WTC11 (cell line): ENCODE results near the gene SRSF8.

Source experiments
- CREB1 ChIP-seq: sonication (generic); formaldehyde crosslinking; IDR thresholded peaks from 2 replicates; pipeline ENCODE4 v1.8.0; 2023; ENCODE audit warnings: mild to moderate bottlenecking, missing genetic modification reagents
- CTCF ChIP-seq: fragments of 200-600 bp; IDR thresholded peaks from 2 replicates; pipeline ENCODE4 v1.8.0; 2022; ENCODE audit warnings: antibody characterized with exemption
- E2F1 ChIP-seq: sonication (generic); formaldehyde crosslinking; IDR thresholded peaks from 2 replicates; pipeline ENCODE4 v1.8.0; 2022; ENCODE audit warnings: mild to moderate bottlenecking, missing genetic modification reagents
- HMGA2 ChIP-seq: fragments of 250-450 bp; sonication (Bioruptor Pico); IDR thresholded peaks from 2 replicates; pipeline ENCODE4 v1.4.0; 2021; ENCODE audit warnings: mild to moderate bottlenecking, moderate library complexity
- NR3C1 ChIP-seq: sonication (generic); formaldehyde crosslinking; conservative IDR thresholded peaks from 2 replicates; pipeline ENCODE4 v1.8.1; 2023; ENCODE audit warnings: low read depth, mild to moderate bottlenecking, missing genetic modification reagents
- ZBTB21 ChIP-seq: sonication (generic); formaldehyde crosslinking; IDR thresholded peaks from 2 replicates; pipeline ENCODE4 v1.8.1; 2023; ENCODE audit warnings: mild to moderate bottlenecking, missing genetic modification reagents, borderline replicate concordance
- ZNF121 ChIP-seq: sonication (generic); formaldehyde crosslinking; IDR thresholded peaks from 2 replicates; pipeline ENCODE4 v1.8.0; 2023; ENCODE audit warnings: missing genetic modification reagents
- TF ChIP-seq, protein P1 (sequence below): sonication (generic); formaldehyde crosslinking; conservative IDR thresholded peaks from 2 replicates; pipeline ENCODE4 v1.8.1; 2023; ENCODE audit warnings: mild to moderate bottlenecking, low read depth, missing genetic modification reagents, moderate library complexity
- TF ChIP-seq, protein P2 (sequence below): sonication (generic); formaldehyde crosslinking; IDR thresholded peaks from 2 replicates; pipeline ENCODE4 v1.8.1; 2023; ENCODE audit warnings: mild to moderate bottlenecking, missing genetic modification reagents, moderate library complexity
- TF ChIP-seq, protein P3 (sequence below): sonication (generic); formaldehyde crosslinking; conservative IDR thresholded peaks from 2 replicates; pipeline ENCODE4 v1.8.1; 2022; ENCODE audit warnings: mild to moderate bottlenecking, missing genetic modification reagents
- TF ChIP-seq, protein P4 (sequence below): sonication (generic); formaldehyde crosslinking; IDR thresholded peaks from 2 replicates; pipeline ENCODE4 v1.8.0; 2023; ENCODE audit warnings: missing genetic modification reagents
- TF ChIP-seq, protein P5 (sequence below): sonication (generic); formaldehyde crosslinking; IDR thresholded peaks from 2 replicates; pipeline ENCODE4 v1.8.0; 2022; ENCODE audit warnings: mild to moderate bottlenecking, missing genetic modification reagents
- TF ChIP-seq, protein P6 (sequence below): sonication (generic); formaldehyde crosslinking; IDR thresholded peaks from 2 replicates; pipeline ENCODE4 v1.8.1; 2022; ENCODE audit warnings: low read depth, missing genetic modification reagents, borderline replicate concordance

DNA sequence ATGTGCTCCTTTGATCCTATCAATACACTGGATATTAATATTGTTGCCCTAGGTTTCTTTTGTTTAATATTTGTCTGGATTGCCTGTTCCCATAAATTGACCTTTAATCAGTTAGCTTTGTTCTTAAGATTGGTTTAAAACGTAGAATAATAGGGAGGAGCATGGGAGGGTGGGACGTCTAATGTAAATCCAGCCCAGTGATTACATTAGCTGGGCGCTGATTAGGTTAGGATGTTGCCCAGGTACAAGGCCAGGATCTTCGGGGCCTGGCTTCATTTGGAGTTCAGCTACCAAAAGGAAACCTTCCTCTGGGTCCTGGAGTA, at the start of gene SRSF8:
- no peak for TF ChIP-seq ZBTB21 (CRISPR knock-in tag)
- TF ChIP-seq CTCF, result no peak
- TF ChIP-seq HMGA2, result no peak
- TF ChIP-seq, protein P1, sequence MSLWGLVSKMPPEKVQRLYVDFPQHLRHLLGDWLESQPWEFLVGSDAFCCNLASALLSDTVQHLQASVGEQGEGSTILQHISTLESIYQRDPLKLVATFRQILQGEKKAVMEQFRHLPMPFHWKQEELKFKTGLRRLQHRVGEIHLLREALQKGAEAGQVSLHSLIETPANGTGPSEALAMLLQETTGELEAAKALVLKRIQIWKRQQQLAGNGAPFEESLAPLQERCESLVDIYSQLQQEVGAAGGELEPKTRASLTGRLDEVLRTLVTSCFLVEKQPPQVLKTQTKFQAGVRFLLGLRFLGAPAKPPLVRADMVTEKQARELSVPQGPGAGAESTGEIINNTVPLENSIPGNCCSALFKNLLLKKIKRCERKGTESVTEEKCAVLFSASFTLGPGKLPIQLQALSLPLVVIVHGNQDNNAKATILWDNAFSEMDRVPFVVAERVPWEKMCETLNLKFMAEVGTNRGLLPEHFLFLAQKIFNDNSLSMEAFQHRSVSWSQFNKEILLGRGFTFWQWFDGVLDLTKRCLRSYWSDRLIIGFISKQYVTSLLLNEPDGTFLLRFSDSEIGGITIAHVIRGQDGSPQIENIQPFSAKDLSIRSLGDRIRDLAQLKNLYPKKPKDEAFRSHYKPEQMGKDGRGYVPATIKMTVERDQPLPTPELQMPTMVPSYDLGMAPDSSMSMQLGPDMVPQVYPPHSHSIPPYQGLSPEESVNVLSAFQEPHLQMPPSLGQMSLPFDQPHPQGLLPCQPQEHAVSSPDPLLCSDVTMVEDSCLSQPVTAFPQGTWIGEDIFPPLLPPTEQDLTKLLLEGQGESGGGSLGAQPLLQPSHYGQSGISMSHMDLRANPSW (CRISPR knock-in tag), result no peak
- TF ChIP-seq, protein P2, sequence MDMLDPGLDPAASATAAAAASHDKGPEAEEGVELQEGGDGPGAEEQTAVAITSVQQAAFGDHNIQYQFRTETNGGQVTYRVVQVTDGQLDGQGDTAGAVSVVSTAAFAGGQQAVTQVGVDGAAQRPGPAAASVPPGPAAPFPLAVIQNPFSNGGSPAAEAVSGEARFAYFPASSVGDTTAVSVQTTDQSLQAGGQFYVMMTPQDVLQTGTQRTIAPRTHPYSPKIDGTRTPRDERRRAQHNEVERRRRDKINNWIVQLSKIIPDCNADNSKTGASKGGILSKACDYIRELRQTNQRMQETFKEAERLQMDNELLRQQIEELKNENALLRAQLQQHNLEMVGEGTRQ, result no peak
- TF ChIP-seq, protein P3, sequence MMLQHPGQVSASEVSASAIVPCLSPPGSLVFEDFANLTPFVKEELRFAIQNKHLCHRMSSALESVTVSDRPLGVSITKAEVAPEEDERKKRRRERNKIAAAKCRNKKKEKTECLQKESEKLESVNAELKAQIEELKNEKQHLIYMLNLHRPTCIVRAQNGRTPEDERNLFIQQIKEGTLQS, result no peak
- TF ChIP-seq, protein P4, sequence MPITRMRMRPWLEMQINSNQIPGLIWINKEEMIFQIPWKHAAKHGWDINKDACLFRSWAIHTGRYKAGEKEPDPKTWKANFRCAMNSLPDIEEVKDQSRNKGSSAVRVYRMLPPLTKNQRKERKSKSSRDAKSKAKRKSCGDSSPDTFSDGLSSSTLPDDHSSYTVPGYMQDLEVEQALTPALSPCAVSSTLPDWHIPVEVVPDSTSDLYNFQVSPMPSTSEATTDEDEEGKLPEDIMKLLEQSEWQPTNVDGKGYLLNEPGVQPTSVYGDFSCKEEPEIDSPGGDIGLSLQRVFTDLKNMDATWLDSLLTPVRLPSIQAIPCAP (CRISPR knock-in tag), result no peak
- TF ChIP-seq ZNF121 (CRISPR knock-in tag), result no peak
- no peak for TF ChIP-seq NR3C1
- TF ChIP-seq, protein P5, sequence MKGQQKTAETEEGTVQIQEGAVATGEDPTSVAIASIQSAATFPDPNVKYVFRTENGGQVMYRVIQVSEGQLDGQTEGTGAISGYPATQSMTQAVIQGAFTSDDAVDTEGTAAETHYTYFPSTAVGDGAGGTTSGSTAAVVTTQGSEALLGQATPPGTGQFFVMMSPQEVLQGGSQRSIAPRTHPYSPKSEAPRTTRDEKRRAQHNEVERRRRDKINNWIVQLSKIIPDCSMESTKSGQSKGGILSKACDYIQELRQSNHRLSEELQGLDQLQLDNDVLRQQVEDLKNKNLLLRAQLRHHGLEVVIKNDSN (CRISPR knock-in tag), result no peak
- no peak for TF ChIP-seq CREB1 (CRISPR knock-in tag)
- TF ChIP-seq, protein P6, sequence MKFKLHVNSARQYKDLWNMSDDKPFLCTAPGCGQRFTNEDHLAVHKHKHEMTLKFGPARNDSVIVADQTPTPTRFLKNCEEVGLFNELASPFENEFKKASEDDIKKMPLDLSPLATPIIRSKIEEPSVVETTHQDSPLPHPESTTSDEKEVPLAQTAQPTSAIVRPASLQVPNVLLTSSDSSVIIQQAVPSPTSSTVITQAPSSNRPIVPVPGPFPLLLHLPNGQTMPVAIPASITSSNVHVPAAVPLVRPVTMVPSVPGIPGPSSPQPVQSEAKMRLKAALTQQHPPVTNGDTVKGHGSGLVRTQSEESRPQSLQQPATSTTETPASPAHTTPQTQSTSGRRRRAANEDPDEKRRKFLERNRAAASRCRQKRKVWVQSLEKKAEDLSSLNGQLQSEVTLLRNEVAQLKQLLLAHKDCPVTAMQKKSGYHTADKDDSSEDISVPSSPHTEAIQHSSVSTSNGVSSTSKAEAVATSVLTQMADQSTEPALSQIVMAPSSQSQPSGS (CRISPR knock-in tag), result no peak
- no peak for TF ChIP-seq E2F1
